GM18951 (cell line): ENCODE measurements around the gene CLBA1.
A peak's percentile ranks its signal among the peaks of the same experiment; 100 is the strongest.

ENCODE experiments used
- POLR2A ChIP-seq: IDR thresholded peaks from 4 replicates; pipeline ENCODE4 v1.6.1; 2011; ENCODE audit warnings: mild to moderate bottlenecking; ENCODE audit not compliant: insufficient read length, insufficient read depth; ENCODE audit errors: extremely low read depth
- in situ Hi-C: fragments of 300-500 bp; cut with MboI; formaldehyde crosslinking; loops from one replicate; pipeline ENCODE4 v1.12.0; 2022; ENCODE audit warnings: low sequenced_read_pairs, mixed read lengths, inconsistent platforms; ENCODE audit not compliant: unreplicated experiment

CLBA1 gene

DNA sequence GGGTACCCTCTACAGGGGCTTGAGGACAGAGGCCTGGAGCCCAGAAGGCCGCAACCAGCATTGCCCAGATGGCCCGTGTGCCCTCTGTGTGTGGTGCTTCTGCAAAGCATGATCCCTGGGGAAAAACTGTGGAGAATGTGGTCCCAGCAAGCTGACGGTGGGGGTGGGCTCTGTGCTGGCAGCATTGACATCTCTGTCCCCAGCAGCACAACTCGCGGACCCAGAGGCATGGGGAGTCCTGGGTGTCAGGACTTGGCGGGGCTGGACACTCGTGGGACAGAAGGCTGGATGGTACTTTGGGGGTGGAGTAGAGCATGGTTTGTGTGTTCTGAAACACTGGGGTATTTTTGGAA is 4.3 kb downstream of the CLBA1 start:
- in situ Hi-C loops, result no loop called here
- TF ChIP-seq POLR2A, result no peak

DNA sequence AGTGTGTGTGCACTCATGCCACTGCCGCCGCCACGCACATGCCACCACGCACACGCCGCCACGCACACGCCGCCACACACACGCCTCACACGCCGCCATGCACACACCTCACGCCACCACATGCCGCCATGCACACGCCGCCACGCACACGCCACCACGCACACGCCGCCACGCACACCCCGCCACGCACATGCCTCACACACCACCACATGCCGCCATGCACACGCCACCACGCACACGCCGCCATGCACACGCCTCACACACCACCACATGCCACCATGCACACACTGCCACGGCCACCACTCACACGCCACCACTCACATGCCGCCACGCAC is 6.3 kb downstream of the CLBA1 start:
- TF ChIP-seq POLR2A, result no peak
- in situ Hi-C loops, result no loop called here

DNA sequence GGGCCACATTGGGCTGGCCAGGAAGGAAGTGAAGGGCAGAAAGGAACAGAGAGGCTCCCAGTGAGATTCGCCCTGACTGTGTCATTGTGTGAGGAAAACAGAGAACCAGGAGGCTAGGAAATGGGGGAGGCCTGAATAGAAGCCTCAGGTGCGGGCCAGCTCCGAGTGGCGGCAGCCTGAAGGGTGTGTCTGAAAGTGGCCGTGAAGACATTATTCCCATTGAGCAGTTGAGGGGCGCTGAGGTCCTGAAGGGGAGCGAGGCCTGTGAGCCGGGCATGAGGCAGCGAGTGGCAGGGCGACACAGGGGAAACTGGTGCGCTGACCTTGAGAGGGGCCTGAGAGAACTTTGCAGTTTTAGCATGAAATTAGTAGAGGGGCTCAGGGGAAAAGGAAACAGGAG is 6.9 kb downstream of the CLBA1 start:
- in situ Hi-C loops, result no loop called here
- TF ChIP-seq POLR2A, result peak; percentile 9

DNA sequence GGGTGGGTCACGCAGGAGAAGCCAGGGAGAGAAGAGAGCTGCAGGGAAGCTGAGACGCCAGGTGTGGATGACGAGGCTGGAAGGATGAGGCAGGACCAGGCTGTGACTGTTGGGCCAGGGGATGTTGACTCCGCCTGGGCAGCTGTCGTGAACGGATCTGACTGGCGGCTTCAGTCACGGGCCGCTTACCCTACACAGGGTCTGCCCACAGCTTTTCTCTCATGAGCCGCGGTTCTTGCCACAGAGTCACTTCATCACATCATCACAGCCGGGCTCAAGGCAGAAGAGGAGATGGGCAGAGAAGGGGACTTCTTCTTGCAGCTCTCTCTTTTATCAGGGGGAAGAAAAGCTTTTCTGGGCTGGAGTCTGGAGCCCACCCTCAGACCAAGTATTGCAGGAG is 7.7 kb downstream of the CLBA1 start:
- no peak for TF ChIP-seq POLR2A
- in situ Hi-C loops, result no loop called here

DNA sequence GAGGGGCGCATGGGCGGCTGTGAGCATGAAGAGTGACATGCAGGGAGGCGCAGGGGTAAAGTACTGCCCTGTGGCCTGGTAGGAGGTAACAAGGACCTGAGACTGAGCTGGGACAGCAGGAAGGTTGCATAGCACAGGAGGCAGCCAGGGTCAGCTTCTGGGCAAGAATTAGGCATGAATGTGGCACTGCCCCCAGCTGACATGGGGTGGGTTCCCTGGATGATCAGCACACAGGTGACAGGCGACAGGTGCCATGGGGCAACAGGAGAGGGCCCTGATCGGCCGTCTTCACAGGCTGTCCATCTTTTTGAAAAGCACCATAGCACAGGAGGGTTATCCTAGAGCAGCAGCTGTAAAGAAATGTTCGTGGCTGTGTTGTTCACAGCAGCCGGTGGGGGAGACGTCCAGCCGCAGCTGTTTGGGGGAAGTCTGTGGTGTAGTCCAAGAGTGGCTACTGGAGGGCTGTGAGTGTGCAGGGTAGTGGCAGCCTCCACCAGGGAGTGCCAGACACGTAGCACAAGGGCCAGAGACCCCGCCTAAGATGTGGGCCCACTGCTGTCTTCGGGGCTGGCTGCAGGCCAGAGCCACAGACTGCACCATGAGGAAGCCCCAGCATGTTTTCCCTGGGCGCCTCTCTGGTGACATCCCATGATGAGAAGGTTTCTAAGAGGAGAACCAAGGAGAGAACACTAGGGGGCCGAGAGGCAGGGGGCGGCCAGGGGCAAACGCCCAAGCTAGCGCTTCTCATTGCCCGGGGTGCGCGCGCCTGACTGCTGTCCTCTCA is 8.4 kb downstream of the CLBA1 start:
- no peak for TF ChIP-seq POLR2A
- in situ Hi-C loops, result no loop called here

DNA sequence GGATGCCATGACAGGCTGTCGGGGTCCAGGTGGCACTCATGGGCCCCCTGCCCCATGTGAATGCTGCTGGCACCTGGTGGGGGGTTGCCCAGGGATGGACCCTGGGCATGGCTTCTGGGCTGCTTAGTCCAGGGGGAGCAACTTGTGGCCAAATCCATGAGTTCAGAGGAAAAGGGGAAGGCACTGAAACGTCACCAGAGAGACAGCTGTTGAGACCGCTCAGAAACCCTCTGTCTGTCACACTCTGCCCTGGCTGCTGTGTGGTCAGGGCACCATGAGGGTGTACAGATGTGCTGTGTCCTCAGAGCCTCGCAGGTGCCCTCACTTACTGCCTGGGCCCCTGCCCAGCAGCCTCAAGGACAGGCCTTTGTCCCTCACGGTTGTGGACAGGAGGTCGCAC is 9.4 kb downstream of the CLBA1 start:
- no peak for TF ChIP-seq POLR2A
- in situ Hi-C loops, result no loop called here

DNA sequence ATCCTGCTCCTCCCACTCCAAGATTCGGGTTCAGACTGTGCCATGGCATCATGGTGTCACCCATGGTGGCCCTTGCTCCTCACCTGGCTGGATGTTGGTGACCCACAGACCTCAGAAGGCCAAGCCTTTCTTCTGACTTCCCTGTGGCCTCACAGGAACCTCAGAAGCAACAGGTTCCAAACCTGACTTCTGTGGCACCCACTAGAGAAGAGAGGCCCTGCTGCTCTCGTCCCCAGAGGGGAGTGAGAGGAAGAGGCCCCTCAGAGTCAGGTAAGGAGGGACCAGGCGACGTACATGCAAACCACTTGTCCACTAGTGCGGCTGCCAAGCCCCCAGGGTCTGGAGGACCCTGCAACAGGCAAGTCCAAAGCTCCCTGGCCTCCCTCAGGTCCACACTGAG is 10.4 kb downstream of the CLBA1 start:
- no peak for TF ChIP-seq POLR2A
- in situ Hi-C loops, result no loop called here

DNA sequence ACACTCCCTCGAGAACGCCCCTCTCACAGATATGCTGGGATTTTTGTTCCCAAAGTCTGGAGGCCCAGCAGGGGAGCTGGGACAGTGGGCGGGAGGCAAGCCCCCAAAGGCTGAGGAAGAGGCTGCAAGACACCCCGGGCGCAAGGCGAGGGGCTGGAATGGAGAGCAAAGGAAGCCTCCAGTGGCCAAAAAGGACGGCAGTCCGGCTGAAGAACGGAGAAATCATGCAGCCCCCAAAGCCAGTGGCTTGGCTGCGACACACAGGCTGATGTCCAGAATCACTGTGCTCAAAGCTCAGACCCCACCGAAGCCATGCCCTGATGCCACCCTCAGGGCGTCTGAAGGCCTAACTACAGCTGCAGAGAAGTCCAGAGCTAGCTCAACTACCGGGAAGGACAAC is 10.9 kb downstream of the CLBA1 start:
- no peak for TF ChIP-seq POLR2A

DNA sequence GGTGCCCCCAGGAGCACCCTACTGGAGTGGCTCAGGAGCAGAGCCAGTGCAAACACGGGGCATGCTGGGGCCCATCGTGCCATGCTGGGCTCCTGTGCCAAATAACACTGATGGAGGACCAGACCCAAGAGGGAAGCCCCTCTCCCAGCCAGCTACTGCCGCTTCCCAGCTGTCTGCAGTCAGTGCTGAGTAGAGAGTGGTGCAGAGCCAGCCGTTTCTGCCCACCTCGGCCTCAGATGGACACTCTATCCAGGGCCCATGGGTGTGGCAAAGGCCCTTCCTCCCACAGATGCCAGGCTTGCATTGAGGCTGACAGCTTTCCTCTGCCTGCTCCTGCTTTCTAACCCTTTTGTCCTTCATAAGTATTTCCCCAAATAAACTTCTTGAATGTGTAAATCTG is 13.2 kb downstream of the CLBA1 start:
- no peak for TF ChIP-seq POLR2A
- in situ Hi-C loops, result no loop called here

More for the DNA sequence above, 10.9 kb downstream of the CLBA1 start:
- in situ Hi-C loops, result no loop called here

DNA sequence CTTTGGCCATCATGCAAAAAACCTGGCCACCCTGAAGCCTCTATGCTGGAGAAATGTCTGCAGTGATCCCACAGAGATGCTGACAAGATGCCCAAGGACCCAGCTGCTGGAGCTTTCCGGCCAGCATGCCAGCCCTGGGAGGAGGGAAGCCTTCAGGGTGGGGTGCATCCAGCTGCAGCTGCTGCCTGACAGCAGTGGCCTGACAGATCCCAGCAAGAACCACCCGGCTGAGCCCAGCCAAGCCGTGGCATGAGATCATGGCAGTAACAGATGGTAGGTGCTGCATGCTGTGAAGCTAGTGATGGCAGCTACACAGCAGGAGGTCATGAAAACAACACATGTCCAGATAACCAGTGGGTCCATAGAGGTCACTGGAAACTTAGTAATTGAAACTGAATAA is 13.8 kb downstream of the CLBA1 start:
- in situ Hi-C loops, result no loop called here
- TF ChIP-seq POLR2A, result no peak

DNA sequence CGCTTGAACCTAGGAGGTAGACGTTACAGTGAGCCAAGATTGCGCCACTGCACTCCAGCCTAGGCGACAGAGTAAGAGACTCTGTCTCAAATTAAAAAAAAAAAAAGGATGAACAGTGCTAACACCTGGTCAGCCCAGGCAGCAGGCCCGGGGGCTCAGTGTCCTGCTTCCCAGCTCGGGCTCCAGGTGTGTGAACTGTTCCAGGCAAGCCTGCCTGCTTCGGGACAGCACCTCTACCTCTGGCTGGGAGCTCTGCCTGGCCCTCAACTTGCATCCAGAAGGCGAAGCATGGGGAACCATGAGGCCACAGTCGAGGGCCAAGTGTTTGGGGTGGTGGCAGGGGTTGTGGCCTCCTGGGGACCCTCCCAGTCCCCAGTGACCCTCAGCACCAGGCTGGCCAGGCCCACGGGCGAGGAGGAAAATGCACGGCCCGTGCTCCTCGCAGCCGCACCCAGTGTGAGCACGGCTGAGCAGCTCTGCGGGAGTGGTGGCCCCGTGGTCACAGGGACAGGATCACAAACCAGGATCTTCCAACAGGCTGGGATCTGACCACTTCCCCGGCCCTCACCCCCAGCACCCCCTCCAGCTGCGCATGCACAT is 19.8 kb downstream of the CLBA1 start:
- no peak for TF ChIP-seq POLR2A
- in situ Hi-C loops, result no loop called here

DNA sequence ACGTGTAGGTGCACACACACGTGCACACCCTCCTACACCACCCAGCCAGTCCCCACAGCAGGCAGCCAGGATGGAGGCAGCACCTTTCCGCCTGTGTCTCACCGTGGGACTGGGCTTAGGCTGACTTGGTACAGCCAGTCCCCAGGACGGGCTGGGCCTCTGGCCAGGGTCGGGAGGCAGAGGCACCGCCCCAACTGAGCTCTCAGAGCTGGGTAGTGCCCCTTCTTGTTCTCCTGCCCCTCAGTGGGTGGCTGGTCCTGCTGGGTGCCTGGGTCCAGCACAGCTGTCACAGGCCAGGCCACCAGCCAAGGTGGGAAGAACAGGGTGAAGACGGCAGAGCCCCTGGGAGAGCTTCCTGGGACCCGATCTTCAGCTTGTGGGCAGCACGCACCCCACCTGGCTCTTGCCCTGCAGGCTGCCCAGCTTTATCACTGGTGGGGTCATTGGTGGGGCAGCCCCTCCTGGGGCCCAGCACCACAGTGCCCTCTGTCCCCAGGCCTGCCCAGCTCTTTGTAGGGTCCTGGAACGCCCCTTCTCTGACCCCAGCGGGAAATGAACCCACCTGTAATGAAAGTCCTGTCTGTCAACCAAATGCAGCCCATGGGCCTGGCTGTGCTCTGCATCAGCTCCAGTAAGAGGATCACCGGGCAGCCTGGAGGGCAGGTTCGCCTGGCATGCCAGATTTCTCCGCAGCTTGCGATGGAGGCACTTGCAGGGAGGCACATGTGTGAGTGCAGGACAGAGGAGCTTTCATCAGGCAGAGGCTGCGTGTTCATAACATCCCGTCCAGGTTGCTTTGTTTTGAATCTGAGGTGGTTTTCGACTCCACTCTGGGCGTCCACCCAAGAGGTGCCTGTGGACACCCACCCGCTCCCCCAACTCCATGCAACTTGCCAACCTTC is 20.6 kb downstream of the CLBA1 start:
- TF ChIP-seq POLR2A, result no peak
- in situ Hi-C loops, result no loop called here

DNA sequence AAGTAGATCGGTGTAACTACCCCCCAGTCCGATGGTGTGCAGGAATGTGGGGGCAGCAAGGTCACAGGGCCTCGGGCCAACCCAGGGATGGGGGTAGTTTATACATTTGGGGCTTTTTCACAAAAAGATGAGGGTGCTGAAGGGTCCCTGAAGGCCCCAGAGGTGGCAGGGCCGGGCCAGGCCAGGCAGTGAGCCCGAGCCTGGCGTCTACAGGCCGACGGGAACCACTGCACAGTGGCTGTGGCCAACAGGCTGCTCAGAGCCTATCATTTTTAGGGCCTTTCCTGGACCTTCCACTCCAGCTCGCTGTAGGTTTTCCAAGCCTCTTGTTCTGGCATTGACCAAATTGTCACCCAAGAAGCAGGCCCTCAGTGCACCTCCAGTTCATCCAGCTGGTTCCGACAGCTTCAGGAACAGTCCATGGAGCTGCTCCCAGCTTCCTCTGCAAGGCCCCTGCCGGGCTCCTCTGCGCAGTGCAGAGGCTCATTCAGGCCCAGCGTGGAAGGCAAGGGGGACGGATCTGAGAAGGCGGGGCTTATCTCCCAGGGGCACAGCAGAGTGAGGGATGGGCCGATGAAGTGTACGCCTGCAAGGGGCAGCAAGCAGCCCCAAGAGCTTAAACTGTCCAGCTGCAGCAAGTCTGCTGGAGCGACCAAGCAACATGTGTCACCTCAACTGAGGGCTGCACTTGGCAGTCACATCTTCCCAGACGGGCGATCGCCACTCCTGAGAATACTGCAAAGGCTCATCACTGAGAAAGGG is 21.4 kb downstream of the CLBA1 start:
- in situ Hi-C loops, result no loop called here
- TF ChIP-seq POLR2A, result no peak
